ENCODE measurements around the gene RNASET2. TPM values are rescaled to one million over a fixed set of nuclear protein-coding genes. Genes with fewer than 3 reads are reported as not detected.

Gene RNASET2
- total and polyA plus RNA-seq, 10 of the 15 experiments (the other 5 are each of a cell fraction or from before 2014, with no cell fraction given) = 5.5 to 225 (median 50.2) TPM

DNA sequence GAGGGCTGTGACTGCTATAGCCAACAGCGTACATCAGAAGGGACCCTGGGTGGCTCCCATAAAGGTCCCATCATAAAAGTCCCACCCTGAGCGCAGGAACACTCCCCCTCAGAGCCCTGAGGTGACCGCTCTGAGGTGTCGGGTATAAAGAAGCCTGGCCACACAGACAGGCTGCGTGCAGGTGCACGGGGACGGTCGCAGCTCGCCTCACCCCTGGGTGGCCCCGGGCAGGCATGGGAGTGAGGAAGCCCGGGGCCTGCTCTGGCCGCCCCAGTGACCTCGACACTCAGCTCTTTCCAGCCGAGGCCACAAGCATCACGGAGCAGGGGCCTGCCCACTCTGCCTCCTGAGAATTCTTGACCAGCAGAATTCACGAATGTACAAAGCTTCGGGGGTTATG lies 14.4 kb upstream of the RNASET2 start:
- SMC1A ChIA-PET (ENCODE audit: uncharacterized antibody, unreplicated experiment) = interaction anchor here (1.2 to 1.4 kb wide), 2 partner anchors 11 to 19 kb away, joined by 3 to 4 read pairs; no protein-coding TSS in a partner anchor
- H4K20me1 ChIP-seq (ENCODE audit: control insufficient read depth, insufficient read depth) = no peaks in the 10 kb centered on the region
- no peaks in the 10 kb centered on the region; the same call in 1 of the 3 replicates for H3K9me3 ChIP-seq (replicated peaks; ENCODE audit: control insufficient read depth, insufficient read depth, low read length)
- RAD21 ChIA-PET (ENCODE audit: unreplicated experiment) = interaction anchor here (1.2 kb wide), 1 partner anchor 14 kb away, joined by 3 read pairs; the partner anchor contains the start of gene RNASET2
- POLR2A ChIA-PET = no interaction called here
- no peak overlapping the region for H3K4me2 ChIP-seq (ENCODE audit: control insufficient read depth, insufficient read depth)
- no peak overlapping the region for H3K9ac ChIP-seq (ENCODE audit: control insufficient read depth, insufficient read depth, low read length)
- H3K27me3 ChIP-seq (replicated peaks in 1 of 2; ENCODE audit: control insufficient read depth in 2 of 2, insufficient read depth in 2 of 2, low read length in 1 of 2) = no peaks in the 10 kb centered on the region
- TF ChIP-seq SIN3A (IDR thresholded peaks at IDR 0.05; ENCODE audit: low read depth, low read length) (no peak), NR2C1 (IDR thresholded peaks at IDR 0.05) (no peak), ATF2 (IDR thresholded peaks at IDR 0.05; ENCODE audit: low read length) (no peak), SIX5 (IDR thresholded peaks at IDR 0.05; ENCODE audit: low read depth, low read length, severe bottlenecking) (no peak), NFYB (IDR thresholded peaks at IDR 0.05; ENCODE audit: insufficient read depth, low read depth, low read length) (no peak), FOXK2 (IDR thresholded peaks at IDR 0.05) (no peak)
- TF ChIP-seq, protein P1, sequence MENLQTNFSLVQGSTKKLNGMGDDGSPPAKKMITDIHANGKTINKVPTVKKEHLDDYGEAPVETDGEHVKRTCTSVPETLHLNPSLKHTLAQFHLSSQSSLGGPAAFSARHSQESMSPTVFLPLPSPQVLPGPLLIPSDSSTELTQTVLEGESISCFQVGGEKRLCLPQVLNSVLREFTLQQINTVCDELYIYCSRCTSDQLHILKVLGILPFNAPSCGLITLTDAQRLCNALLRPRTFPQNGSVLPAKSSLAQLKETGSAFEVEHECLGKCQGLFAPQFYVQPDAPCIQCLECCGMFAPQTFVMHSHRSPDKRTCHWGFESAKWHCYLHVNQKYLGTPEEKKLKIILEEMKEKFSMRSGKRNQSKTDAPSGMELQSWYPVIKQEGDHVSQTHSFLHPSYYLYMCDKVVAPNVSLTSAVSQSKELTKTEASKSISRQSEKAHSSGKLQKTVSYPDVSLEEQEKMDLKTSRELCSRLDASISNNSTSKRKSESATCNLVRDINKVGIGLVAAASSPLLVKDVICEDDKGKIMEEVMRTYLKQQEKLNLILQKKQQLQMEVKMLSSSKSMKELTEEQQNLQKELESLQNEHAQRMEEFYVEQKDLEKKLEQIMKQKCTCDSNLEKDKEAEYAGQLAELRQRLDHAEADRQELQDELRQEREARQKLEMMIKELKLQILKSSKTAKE (IDR thresholded peaks at IDR 0.05; ENCODE audit: low read depth, poor library complexity, severe bottlenecking) = no peak
- FAIRE-seq (no peak), ATAC-seq (no peak), DNase-seq (ENCODE audit: low read depth, low spot score) (no peak)
- peaks cover 3% of the 10 kb centered on the region; the same call in 1 of the 2 replicates for H3K4me1 ChIP-seq (ENCODE audit: control insufficient read depth, insufficient read depth, low read length)
- CTCF ChIA-PET = interaction anchor here (1.3 to 2.7 kb wide), 2 partner anchors 10 to 19 kb away, joined by 3 to 9 read pairs; no protein-coding TSS in a partner anchor
- 92% methylated on average over 17 of the region's 17 CpGs for WGBS (ENCODE audit: insufficient coverage, insufficient replicate concordance, low lambda C conversion rate, missing lambda C conversion rate)
- H3K79me2 ChIP-seq (ENCODE audit: control insufficient read depth, insufficient read depth, low read length) = no peaks in the 10 kb centered on the region
- no peak overlapping the region for H3K4me3 ChIP-seq
- H2AFZ ChIP-seq (ENCODE audit: control insufficient read depth, low read depth, low read length) = no peak overlapping the region
- intact Hi-C loops (cut with micrococcal nuclease; ENCODE audit: unreplicated experiment) = no loop called here
- in situ Hi-C loops (cut with MboI) = no loop called here
- H3K27ac ChIP-seq (ENCODE audit: control insufficient read depth, insufficient read depth) = no peak overlapping the region
- BruUV-seq (replicated peaks) = no TSS peak
- no peaks in the 10 kb centered on the region for H3K36me3 ChIP-seq (ENCODE audit: control insufficient read depth in 2 of 2, insufficient read depth in 2 of 2, low read length in 1 of 2)

All from GM12878 (cell line).